Neural cell (in vitro differentiated cells): ENCODE data around the gene RERE. TPM values are rescaled to one million over a fixed set of nuclear protein-coding genes. Genes with fewer than 3 reads are reported as not detected.

Source experiments
- H2AFZ ChIP-seq: fragments of 200-600, 300-800 bp; sonication (generic), shearing (Covaris generic); 2 replicates; pipeline ENCODE4 v1.6.0; 2014; ENCODE audit warnings: low read depth, mild to moderate bottlenecking, antibody characterized with exemption, low read length, moderate library complexity
- H3F3A ChIP-seq: fragments of 200-600 bp; shearing (Covaris generic); 2 replicates; pipeline ENCODE4 v1.6.1; 2016; ENCODE audit warnings: mild to moderate bottlenecking, moderate library complexity, mixed read lengths, antibody characterized with exemption, low read length; ENCODE audit not compliant: insufficient read depth, poor library complexity, severe bottlenecking
- H3K27ac ChIP-seq: fragments of 200-600, 300-800 bp; sonication (generic), shearing (Covaris generic); 2 replicates; pipeline ENCODE4 v1.5.1; 2014; ENCODE audit warnings: mild to moderate bottlenecking, low read length, moderate library complexity
- H3K27me3 ChIP-seq: fragments of 300-800, 200-600 bp; sonication (generic), shearing (Covaris generic); 2 replicates; pipeline ENCODE4 v1.6.0; 2014; ENCODE audit warnings: mild to moderate bottlenecking, low read depth, low read length, moderate library complexity; ENCODE audit not compliant: insufficient read depth
- H3K36me3 ChIP-seq: fragments of 300-800, 200-600 bp; sonication (generic), shearing (Covaris generic); 2 replicates; pipeline ENCODE4 v1.5.1; 2014; ENCODE audit warnings: mild to moderate bottlenecking, antibody characterized with exemption, low read length, moderate library complexity; ENCODE audit not compliant: insufficient read depth
- H3K4me2 ChIP-seq: fragments of 300-800, 200-600 bp; sonication (generic), shearing (Covaris generic); 2 replicates; pipeline ENCODE4 v1.6.0; 2014; ENCODE audit warnings: mild to moderate bottlenecking, low read length
- H3K4me3 ChIP-seq: fragments of 300-800, 200-600 bp; sonication (generic), shearing (Covaris generic); 2 replicates; pipeline ENCODE4 v1.5.1; 2014; ENCODE audit warnings: mild to moderate bottlenecking, low read length, moderate library complexity
- H3K79me2 ChIP-seq: fragments of 200-600 bp; shearing (Covaris generic); replicated peaks from 2 replicates; pipeline ENCODE4 v1.6.0; 2014; ENCODE audit warnings: mild to moderate bottlenecking, low read length, moderate library complexity; ENCODE audit not compliant: insufficient read depth
- H3K9ac ChIP-seq: fragments of 300-800, 200-600 bp; sonication (generic), shearing (Covaris generic); 2 replicates; pipeline ENCODE4 v1.6.1; 2016; ENCODE audit warnings: mild to moderate bottlenecking, low read length, mixed read lengths
- H3K9me2 ChIP-seq: fragments of 200-600 bp; shearing (Covaris generic); 2 replicates; pipeline ENCODE4 v1.6.1; 2016; ENCODE audit warnings: mild to moderate bottlenecking, low read length, mixed read lengths; ENCODE audit not compliant: insufficient read depth
- H3K9me3 ChIP-seq: fragments of 200-600, 300-800 bp; sonication (generic), shearing (Covaris generic); 2 replicates; pipeline ENCODE4 v1.6.1; 2016; ENCODE audit warnings: mild to moderate bottlenecking, mixed run types, low read length, moderate library complexity, mixed read lengths
- H4K20me1 ChIP-seq: fragments of 200-600 bp; shearing (Covaris generic); 2 replicates; pipeline ENCODE4 v1.6.1; 2016; ENCODE audit warnings: mild to moderate bottlenecking, mixed run types; ENCODE audit not compliant: insufficient read depth
- EP300 ChIP-seq: fragments of 450-650 bp; conservative IDR thresholded peaks from 2 replicates; pipeline ENCODE4 v1.6.1; 2014; ENCODE audit warnings: antibody characterized with exemption, mild to moderate bottlenecking, moderate library complexity; ENCODE audit not compliant: poor library complexity, severe bottlenecking
- EZH2 ChIP-seq: fragments of 200-600, 300-800 bp; shearing (Covaris generic), sonication (generic); IDR thresholded peaks from 2 replicates; pipeline ENCODE4 v1.6.1; 2014; ENCODE audit warnings: antibody characterized with exemption, low read length, borderline replicate concordance, mild to moderate bottlenecking; ENCODE audit not compliant: insufficient read depth, poor library complexity, severe bottlenecking
- MXI1 ChIP-seq: fragments of 450-650 bp; conservative IDR thresholded peaks from 2 replicates; pipeline ENCODE4 v1.6.1; 2014; ENCODE audit warnings: antibody characterized with exemption, mild to moderate bottlenecking; ENCODE audit not compliant: poor library complexity, severe bottlenecking
- POLR2AphosphoS5 ChIP-seq: IDR thresholded peaks from 2 replicates; pipeline ENCODE4 v1.6.1; 2012
- RAD21 ChIP-seq: fragments of 450-650 bp; conservative IDR thresholded peaks from 2 replicates; pipeline ENCODE4 v1.6.1; 2014; ENCODE audit warnings: antibody characterized with exemption, mild to moderate bottlenecking, moderate library complexity
- SMC3 ChIP-seq: fragments of 450-650 bp; conservative IDR thresholded peaks from 2 replicates; pipeline ENCODE4 v1.6.1; 2014; ENCODE audit warnings: antibody characterized with exemption, mild to moderate bottlenecking, moderate library complexity; ENCODE audit not compliant: poor library complexity
- TAF1 ChIP-seq: IDR thresholded peaks from 2 replicates; pipeline ENCODE4 v1.6.1; 2012; ENCODE audit warnings: low read depth
- polyA plus RNA-seq: library from polyadenylated mRNA; depleted of rRNA; stranded (reverse); fragments of >200 nt; gene quantifications from 2 replicates; pipeline ENCODE4 v1.2.3, GENCODE V29; 2014
- TF ChIP-seq, protein P1 (sequence below): IDR thresholded peaks from 2 replicates; pipeline ENCODE4 v1.6.1; 2012; ENCODE audit warnings: borderline replicate concordance
- TF ChIP-seq, protein P2 (sequence below): fragments of 450-650 bp; IDR thresholded peaks from 2 replicates; pipeline ENCODE4 v1.5.1; 2014; ENCODE audit warnings: antibody characterized with exemption, mild to moderate bottlenecking, moderate library complexity; ENCODE audit not compliant: poor library complexity, severe bottlenecking

Gene RERE
- polyA plus RNA-seq, 1 donor from 2014 or later: 21.0 TPM

DNA sequence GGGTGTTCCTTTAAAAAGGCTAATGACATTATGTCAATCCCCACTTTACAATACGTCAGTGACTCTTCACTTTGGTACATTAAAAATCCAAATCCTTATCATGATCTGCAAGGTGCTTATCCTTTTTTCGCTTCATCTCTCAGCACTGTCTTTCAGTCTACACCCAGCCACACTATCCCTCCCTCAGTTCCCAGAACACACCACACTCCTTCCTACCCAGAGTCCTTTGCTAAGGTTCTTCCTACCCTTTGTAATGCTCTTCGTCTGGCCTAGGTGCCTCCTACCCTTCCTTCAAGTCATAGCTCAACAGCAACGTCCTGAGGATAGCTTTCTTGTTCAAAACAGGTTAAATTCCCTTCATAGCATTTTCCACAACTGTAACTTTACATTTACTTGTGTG is 152.6 kb downstream of the RERE start:
- no peak overlapping the region for H3K27ac ChIP-seq
- no peak overlapping the region for H2AFZ ChIP-seq
- no peaks in the 10 kb centered on the region for H3K9me2 ChIP-seq
- no peak overlapping the region for H3K4me3 ChIP-seq
- TF ChIP-seq EP300 (no peak), RAD21 (no peak), MXI1 (no peak), SMC3 (no peak), TAF1 (no peak), POLR2AphosphoS5 (no peak), EZH2 (no peak)
- TF ChIP-seq, protein P1, sequence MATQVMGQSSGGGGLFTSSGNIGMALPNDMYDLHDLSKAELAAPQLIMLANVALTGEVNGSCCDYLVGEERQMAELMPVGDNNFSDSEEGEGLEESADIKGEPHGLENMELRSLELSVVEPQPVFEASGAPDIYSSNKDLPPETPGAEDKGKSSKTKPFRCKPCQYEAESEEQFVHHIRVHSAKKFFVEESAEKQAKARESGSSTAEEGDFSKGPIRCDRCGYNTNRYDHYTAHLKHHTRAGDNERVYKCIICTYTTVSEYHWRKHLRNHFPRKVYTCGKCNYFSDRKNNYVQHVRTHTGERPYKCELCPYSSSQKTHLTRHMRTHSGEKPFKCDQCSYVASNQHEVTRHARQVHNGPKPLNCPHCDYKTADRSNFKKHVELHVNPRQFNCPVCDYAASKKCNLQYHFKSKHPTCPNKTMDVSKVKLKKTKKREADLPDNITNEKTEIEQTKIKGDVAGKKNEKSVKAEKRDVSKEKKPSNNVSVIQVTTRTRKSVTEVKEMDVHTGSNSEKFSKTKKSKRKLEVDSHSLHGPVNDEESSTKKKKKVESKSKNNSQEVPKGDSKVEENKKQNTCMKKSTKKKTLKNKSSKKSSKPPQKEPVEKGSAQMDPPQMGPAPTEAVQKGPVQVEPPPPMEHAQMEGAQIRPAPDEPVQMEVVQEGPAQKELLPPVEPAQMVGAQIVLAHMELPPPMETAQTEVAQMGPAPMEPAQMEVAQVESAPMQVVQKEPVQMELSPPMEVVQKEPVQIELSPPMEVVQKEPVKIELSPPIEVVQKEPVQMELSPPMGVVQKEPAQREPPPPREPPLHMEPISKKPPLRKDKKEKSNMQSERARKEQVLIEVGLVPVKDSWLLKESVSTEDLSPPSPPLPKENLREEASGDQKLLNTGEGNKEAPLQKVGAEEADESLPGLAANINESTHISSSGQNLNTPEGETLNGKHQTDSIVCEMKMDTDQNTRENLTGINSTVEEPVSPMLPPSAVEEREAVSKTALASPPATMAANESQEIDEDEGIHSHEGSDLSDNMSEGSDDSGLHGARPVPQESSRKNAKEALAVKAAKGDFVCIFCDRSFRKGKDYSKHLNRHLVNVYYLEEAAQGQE: no peak
- TF ChIP-seq, protein P2, sequence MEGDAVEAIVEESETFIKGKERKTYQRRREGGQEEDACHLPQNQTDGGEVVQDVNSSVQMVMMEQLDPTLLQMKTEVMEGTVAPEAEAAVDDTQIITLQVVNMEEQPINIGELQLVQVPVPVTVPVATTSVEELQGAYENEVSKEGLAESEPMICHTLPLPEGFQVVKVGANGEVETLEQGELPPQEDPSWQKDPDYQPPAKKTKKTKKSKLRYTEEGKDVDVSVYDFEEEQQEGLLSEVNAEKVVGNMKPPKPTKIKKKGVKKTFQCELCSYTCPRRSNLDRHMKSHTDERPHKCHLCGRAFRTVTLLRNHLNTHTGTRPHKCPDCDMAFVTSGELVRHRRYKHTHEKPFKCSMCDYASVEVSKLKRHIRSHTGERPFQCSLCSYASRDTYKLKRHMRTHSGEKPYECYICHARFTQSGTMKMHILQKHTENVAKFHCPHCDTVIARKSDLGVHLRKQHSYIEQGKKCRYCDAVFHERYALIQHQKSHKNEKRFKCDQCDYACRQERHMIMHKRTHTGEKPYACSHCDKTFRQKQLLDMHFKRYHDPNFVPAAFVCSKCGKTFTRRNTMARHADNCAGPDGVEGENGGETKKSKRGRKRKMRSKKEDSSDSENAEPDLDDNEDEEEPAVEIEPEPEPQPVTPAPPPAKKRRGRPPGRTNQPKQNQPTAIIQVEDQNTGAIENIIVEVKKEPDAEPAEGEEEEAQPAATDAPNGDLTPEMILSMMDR: no peak
- H3K27me3 ChIP-seq: no peaks in the 10 kb centered on the region
- H3K36me3 ChIP-seq: no peaks in the 10 kb centered on the region
- peaks cover 9% of the 10 kb centered on the region for H3F3A ChIP-seq
- H3K79me2 ChIP-seq: peaks cover 96% of the 10 kb centered on the region
- H3K4me2 ChIP-seq: no peak overlapping the region
- no peaks in the 10 kb centered on the region for H3K9me3 ChIP-seq
- peaks cover 61% of the 10 kb centered on the region for H4K20me1 ChIP-seq
- H3K9ac ChIP-seq: no peak overlapping the region

DNA sequence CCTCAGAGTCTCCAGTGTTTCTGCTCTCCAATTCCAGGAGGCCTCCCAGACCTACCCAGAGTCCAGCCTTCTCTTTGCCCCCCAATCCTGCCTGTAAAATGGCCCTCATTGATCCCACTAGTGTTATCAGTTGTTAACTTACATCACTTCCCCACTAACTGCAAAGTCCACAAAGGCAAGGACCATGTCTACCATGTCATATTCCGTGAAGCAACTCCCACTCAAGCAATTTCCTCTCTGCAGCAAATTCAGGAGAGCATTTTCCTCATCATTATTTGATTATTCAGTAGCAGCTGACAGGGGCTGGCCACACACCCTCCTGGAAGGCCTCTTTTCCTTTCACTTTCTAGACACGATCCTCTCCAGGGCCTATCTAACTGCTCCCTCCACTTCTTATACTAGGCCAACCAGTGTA is 153.5 kb downstream of the RERE start:
- no peaks in the 10 kb centered on the region for H3K36me3 ChIP-seq
- no peak overlapping the region for H3K9ac ChIP-seq
- no peaks in the 10 kb centered on the region for H3K9me3 ChIP-seq
- H3K4me3 ChIP-seq: no peak overlapping the region
- H3K4me2 ChIP-seq: no peak overlapping the region
- H3K9me2 ChIP-seq: no peaks in the 10 kb centered on the region
- no peaks in the 10 kb centered on the region for H3K27me3 ChIP-seq
- peaks cover 96% of the 10 kb centered on the region for H3K79me2 ChIP-seq
- peaks cover 55% of the 10 kb centered on the region for H4K20me1 ChIP-seq
- H2AFZ ChIP-seq: no peak overlapping the region
- no peak overlapping the region for H3K27ac ChIP-seq
- TF ChIP-seq, protein P2: no peak
- no peak for TF ChIP-seq TAF1
- TF ChIP-seq RAD21: no peak
- TF ChIP-seq EP300: no peak
- TF ChIP-seq, protein P1: no peak
- TF ChIP-seq POLR2AphosphoS5: no peak
- TF ChIP-seq MXI1: no peak
- TF ChIP-seq EZH2: no peak
- no peak for TF ChIP-seq SMC3
- H3F3A ChIP-seq: peaks cover 9% of the 10 kb centered on the region
